Measurements from ENCODE around the gene AMFR.

Gene AMFR

GRCh38 chr16:56330476-56330875 lies 94.9 kb downstream of the AMFR start:
- DNase-seq (ENCODE audit: low spot score) = no peak

- DNase-seq (ENCODE audit: low spot score) = no peak
Measured at GRCh38 chr16:56329887-56330286, 95.5 kb downstream of the AMFR start.

GRCh38 chr16:56328276-56329022 lies 96.9 kb downstream of the AMFR start:
- DNase-seq (ENCODE audit: low spot score) = no peak

- DNase-seq (ENCODE audit: low spot score) = no peak
Measured at GRCh38 chr16:56327929-56328258, 97.5 kb downstream of the AMFR start.

- no peak for DNase-seq (ENCODE audit: low spot score)
Measured at GRCh38 chr16:56327071-56327928, 98.0 kb downstream of the AMFR start.

- no peak for DNase-seq (ENCODE audit: low spot score)
Measured at GRCh38 chr16:56325956-56326355, 99.4 kb downstream of the AMFR start.

- no peak for DNase-seq (ENCODE audit: low spot score)
Measured at GRCh38 chr16:56324406-56324805, 100.9 kb downstream of the AMFR start.

GRCh38 chr16:56321571-56321970 lies 103.8 kb downstream of the AMFR start:
- no peak for DNase-seq (ENCODE audit: low spot score)

- peak; percentile 36 for DNase-seq (ENCODE audit: low spot score)
Measured at GRCh38 chr16:56320811-56321558, 104.4 kb downstream of the AMFR start.

- DNase-seq (ENCODE audit: low spot score) = peak; percentile 67
Measured at GRCh38 chr16:56320056-56320455, 105.3 kb downstream of the AMFR start.

GRCh38 chr16:56319376-56319775 lies 106.0 kb downstream of the AMFR start:
- DNase-seq (ENCODE audit: low spot score) = peak; percentile 73

GRCh38 chr16:56318827-56319140 lies 106.6 kb downstream of the AMFR start:
- DNase-seq (ENCODE audit: low spot score) = peak; percentile 64

GRCh38 chr16:56317998-56318826 lies 107.1 kb downstream of the AMFR start:
- DNase-seq (ENCODE audit: low spot score) = peak; percentile 80

- no peak for DNase-seq (ENCODE audit: low spot score)
Measured at GRCh38 chr16:56316545-56316944, 108.8 kb downstream of the AMFR start.

GRCh38 chr16:56315955-56316354 lies 109.4 kb downstream of the AMFR start:
- DNase-seq (ENCODE audit: low spot score) = no peak

- no peak for DNase-seq (ENCODE audit: low spot score)
Measured at GRCh38 chr16:56314244-56314850, 111.0 kb downstream of the AMFR start.

- DNase-seq (ENCODE audit: low spot score) = no peak
Measured at GRCh38 chr16:56312556-56312955, 112.8 kb downstream of the AMFR start.

GRCh38 chr16:56312028-56312300 lies 113.4 kb downstream of the AMFR start:
- DNase-seq (ENCODE audit: low spot score) = no peak

Data from hematopoietic multipotent progenitor cell treated with erythropoietin and hydrocortisone succinate and interleukin-3 and kit ligand, for 15 days (in vitro differentiated cells).